Lung (tissue), 12 donors: ENCODE results near the gene AAGAB. TPM values are rescaled to one million over a fixed set of nuclear protein-coding genes. Genes with fewer than 3 reads are reported as not detected.

Experiments
- ATAC-seq: fragments of 200-7000 bp; cut with Tn5 transposase; one replicate; pipeline ENCODE4 v1.9.1; 2020; ENCODE audit warnings: moderate number of reproducible peaks; ENCODE audit not compliant: insufficient read depth, low FRiP score
- DNase-seq, 3 donors: peaks; one replicate each; pipeline ENCODE4 v3.0.0-alpha.2; 2013 to 2017
- H3K27ac ChIP-seq, 2 donors: one replicate each; pipeline ENCODE4 v1.5.1; 2013; ENCODE audit warnings: mild to moderate bottlenecking in 2 of 2, moderate library complexity in 2 of 2, control low read depth in 1 of 2, inconsistent platforms in 1 of 2, low read depth in 1 of 2, low read length in 1 of 2
- H3K27me3 ChIP-seq, 3 donors: one replicate each; pipeline ENCODE4 v1.5.1; 2013; ENCODE audit warnings: low read length in 2 of 3; ENCODE audit not compliant: control insufficient read depth in 3 of 3, insufficient read depth in 3 of 3
- H3K36me3 ChIP-seq, 4 donors: one replicate each; pipeline ENCODE4 v1.5.1; 2013; ENCODE audit warnings: low read length in 4 of 4, mild to moderate bottlenecking in 1 of 4, moderate library complexity in 1 of 4; ENCODE audit not compliant: control insufficient read depth in 4 of 4, insufficient read depth in 4 of 4
- H3K4me1 ChIP-seq, 5 donors: one replicate each; pipeline ENCODE4 v1.5.1; 2013; ENCODE audit warnings: low read length in 5 of 5, mild to moderate bottlenecking in 2 of 5, moderate library complexity in 1 of 5; ENCODE audit not compliant: control insufficient read depth in 5 of 5, insufficient read depth in 5 of 5
- H3K4me3 ChIP-seq: one replicate; pipeline ENCODE4 v1.5.1; 2013; ENCODE audit warnings: mild to moderate bottlenecking, control low read depth, moderate library complexity
- H3K9ac ChIP-seq, 2 donors: one replicate each; pipeline ENCODE4 v1.5.1; 2013; ENCODE audit warnings: low read length in 2 of 2, control low read depth in 1 of 2; ENCODE audit not compliant: insufficient read depth in 1 of 2
- H3K9me3 ChIP-seq, 4 donors: one replicate each; pipeline ENCODE4 v1.5.1; 2013; ENCODE audit warnings: low read length in 3 of 4, mild to moderate bottlenecking in 1 of 4, moderate library complexity in 1 of 4; ENCODE audit not compliant: control insufficient read depth in 4 of 4, insufficient read depth in 3 of 4
- CTCF ChIP-seq: IDR thresholded peaks from 2 replicates; pipeline ENCODE4 v1.5.1; 2012; ENCODE audit warnings: mild to moderate bottlenecking; ENCODE audit errors: control extremely low read depth, extremely low read depth
- WGBS, 2 donors: extraction: QIAGEN DNeasy Blood & Tissue Kit; methylation state at CpG; one replicate each; pipeline ENCODE4 v1.1.7; 2013; 5-methylcytosine and 5-hydroxymethylcytosine counted together
- polyA plus RNA-seq, 2 donors: library from polyadenylated mRNA; stranded (reverse); fragments of 200-250 nt; gene quantifications; one replicate each; pipeline ENCODE4 v1.2.1, GENCODE V29; 2013
- total RNA-seq, 2 donors: library from RNA; depleted of rRNA in 1 of 2; stranded (reverse); fragments of >200 nt in 1 of 2; gene quantifications; one replicate each; pipeline ENCODE4 v1.2.1, GENCODE V29; 2014 to 2021
- donor health status: control.
- donor health status: control.
- donor health status: Bipolar disorder and iron deficiency.
- donor health status: healthy.
- donor health status: DM: yes; HTN: yes; CAD: no.

The AAGAB gene
- total and polyA plus RNA-seq, 4 donors, result 11.5 to 34.5 (median 26.4) TPM

DNA sequence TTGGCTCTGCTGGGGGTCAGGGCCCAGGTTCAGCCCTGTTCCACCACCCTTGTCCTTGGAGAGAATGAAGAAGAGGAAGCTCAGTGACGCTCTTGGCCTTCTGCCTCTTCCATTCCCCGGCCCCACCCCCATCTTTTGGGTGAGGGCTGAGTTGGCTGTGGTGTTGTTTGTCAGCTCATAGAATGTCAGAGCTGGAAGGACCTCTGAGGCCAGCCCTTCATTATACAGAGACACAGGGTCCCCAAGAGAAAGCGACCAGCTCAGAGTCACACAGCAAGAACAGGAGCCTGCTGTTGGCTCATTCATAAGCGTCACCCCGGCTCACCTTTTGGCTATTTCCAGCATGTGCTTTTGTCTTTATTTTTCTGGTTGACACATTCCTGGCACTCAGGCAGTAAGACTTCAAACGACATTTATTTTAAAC lies 68.2 kb downstream of the AAGAB start:
- WGBS, 2 donors, result 57 to 65% methylated on average over 6 of the region's 6 CpGs
- Histone ChIP-seq H3K4me1 (peaks cover 0 to 54% (median 17%) of the 10 kb centered on the region in 5 donors), H3K27ac (peak overlapping the region in 1 of 2 donors; percentile 79), H3K9ac (no peak overlapping the region), H3K36me3 (peaks cover 2 to 39% (median 34%) of the 10 kb centered on the region in 4 donors), H3K27me3 (no peaks in the 10 kb centered on the region), H3K4me3 (no peak overlapping the region), H3K9me3 (no peaks in the 10 kb centered on the region)
- ATAC-seq, result no peak
- no peak for TF ChIP-seq CTCF
- DNase-seq, result peak; percentile 79 to 86 (median 80)

DNA sequence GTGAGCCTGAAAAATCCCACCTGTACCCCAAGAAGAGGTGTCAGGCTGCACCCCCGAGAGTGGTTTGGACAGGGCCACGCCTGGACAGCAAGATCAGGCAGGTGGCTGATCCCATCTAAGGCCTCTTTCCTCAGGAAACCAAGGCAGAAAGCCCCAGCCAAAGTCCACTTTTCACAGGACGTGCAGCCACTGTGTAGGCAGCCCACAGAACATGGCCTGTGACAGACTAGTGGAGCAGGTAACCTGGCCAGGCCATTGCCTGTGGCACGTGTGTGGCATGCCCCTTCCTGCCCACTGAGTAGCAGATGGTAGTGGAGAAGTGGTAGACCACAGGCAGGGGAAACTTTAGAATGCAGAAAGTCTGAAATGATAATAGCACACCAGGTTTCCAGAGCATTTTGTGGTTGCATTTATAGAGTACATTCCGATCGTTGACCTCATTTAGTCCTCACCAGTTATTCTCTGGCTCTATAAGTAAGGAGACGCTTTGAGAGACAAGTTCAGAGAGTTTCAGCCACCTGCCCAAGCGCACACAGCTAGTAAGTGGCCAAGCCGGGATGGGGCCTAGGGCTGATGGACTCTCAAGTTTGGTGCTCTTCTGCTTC lies 68.7 kb downstream of the AAGAB start:
- Histone ChIP-seq H3K36me3 (peaks cover 2 to 36% (median 31%) of the 10 kb centered on the region in 4 donors), H3K27ac (peak overlapping the region; percentile 30 to 79), H3K4me1 (peaks cover 0 to 54% (median 17%) of the 10 kb centered on the region in 5 donors), H3K9ac (no peak overlapping the region), H3K4me3 (no peak overlapping the region), H3K9me3 (no peaks in the 10 kb centered on the region), H3K27me3 (no peaks in the 10 kb centered on the region)
- TF ChIP-seq CTCF, result no peak
- ATAC-seq (no peak), DNase-seq (no peak)
- WGBS, 2 donors, result 65 to 78% methylated on average over 9 of the region's 9 CpGs

- Histone ChIP-seq H3K9ac (no peak overlapping the region), H3K4me3 (no peak overlapping the region), H3K27me3 (no peaks in the 10 kb centered on the region), H3K4me1 (peaks cover 6 to 59% (median 11%) of the 10 kb centered on the region in 5 donors), H3K27ac (peak overlapping the region in 1 of 2 donors; percentile 30), H3K9me3 (no peaks in the 10 kb centered on the region), H3K36me3 (peaks cover 0 to 36% (median 27%) of the 10 kb centered on the region in 4 donors)
- no peak for ATAC-seq
- TF ChIP-seq CTCF, result no peak
- DNase-seq, result no peak
- WGBS, 2 donors, result 84 to 86% methylated on average over 6 of the region's 6 CpGs
Measured at GRCh38 chr15:67185051-67185450, 69.4 kb downstream of the AAGAB start.
